Uterus (tissue), 2 donors: ENCODE data around the gene PPARG.

Experiments
- POLR2A ChIP-seq, 2 donors: fragments of 450-650 bp; IDR thresholded peaks; one replicate each; pipeline ENCODE4 v1.6.1; 2016; ENCODE audit warnings: antibody characterized with exemption in 2 of 2, mild to moderate bottlenecking in 1 of 2, moderate library complexity in 1 of 2
- TF ChIP-seq, protein P1 (sequence below), 4 experiments: fragments of 200-600 bp in 2 of 4; fragments of 450-650 bp in 2 of 4; sonication (generic) in 2 of 4; IDR thresholded peaks; one replicate each; pipeline ENCODE4 v1.5.1; 2016 to 2019; ENCODE audit warnings: antibody characterized with exemption in 4 of 4, mild to moderate bottlenecking in 2 of 4, moderate library complexity in 1 of 4

DNA sequence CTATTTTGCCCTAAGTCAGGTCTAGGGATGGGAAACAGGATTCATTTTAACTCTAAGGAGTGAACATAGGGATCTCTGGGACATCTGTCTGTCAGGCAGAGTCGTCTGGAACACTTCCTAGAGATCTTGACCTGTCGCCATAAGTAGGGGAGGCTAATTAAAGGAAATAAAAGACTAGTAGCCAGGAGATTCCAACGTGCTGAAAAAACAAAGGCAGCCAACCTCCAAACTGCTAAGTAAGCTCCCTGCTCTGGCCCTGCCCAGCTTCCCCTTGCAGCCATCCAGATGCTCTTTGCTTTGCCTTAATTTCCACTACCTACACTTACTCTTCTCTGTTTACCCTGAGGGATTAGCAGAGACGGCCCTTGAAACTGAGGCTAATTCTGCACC is 177.0 kb downstream of the PPARG start:
- TF ChIP-seq, protein P1, sequence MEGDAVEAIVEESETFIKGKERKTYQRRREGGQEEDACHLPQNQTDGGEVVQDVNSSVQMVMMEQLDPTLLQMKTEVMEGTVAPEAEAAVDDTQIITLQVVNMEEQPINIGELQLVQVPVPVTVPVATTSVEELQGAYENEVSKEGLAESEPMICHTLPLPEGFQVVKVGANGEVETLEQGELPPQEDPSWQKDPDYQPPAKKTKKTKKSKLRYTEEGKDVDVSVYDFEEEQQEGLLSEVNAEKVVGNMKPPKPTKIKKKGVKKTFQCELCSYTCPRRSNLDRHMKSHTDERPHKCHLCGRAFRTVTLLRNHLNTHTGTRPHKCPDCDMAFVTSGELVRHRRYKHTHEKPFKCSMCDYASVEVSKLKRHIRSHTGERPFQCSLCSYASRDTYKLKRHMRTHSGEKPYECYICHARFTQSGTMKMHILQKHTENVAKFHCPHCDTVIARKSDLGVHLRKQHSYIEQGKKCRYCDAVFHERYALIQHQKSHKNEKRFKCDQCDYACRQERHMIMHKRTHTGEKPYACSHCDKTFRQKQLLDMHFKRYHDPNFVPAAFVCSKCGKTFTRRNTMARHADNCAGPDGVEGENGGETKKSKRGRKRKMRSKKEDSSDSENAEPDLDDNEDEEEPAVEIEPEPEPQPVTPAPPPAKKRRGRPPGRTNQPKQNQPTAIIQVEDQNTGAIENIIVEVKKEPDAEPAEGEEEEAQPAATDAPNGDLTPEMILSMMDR (IDR thresholded peaks at IDR 0.05): no peak
- no peak for TF ChIP-seq POLR2A (IDR thresholded peaks at IDR 0.05)
